Measurements from ENCODE around the gene B4GALT1.
"Not testable (repeated sequence)": the region's sequence is repeated elsewhere in the genome, so short reads cannot be mapped to it uniquely, and the experiment has no call there.

B4GALT1 gene

GRCh38 chr9:33184963-33185362 lies 17.8 kb upstream of the B4GALT1 start:
- DNase-seq (ENCODE audit: low spot score): no peak

GRCh38 chr9:33182519-33182918 lies 15.4 kb upstream of the B4GALT1 start:
- DNase-seq (ENCODE audit: low spot score): no peak

- no peak for DNase-seq (ENCODE audit: low spot score)
Observed at GRCh38 chr9:33180526-33181184, 13.5 kb upstream of the B4GALT1 start.

GRCh38 chr9:33178972-33179697 lies 12.0 kb upstream of the B4GALT1 start:
- DNase-seq (ENCODE audit: low spot score): no peak

- no peak for DNase-seq (ENCODE audit: low spot score)
Observed at GRCh38 chr9:33177639-33178038, 10.5 kb upstream of the B4GALT1 start.

- DNase-seq (ENCODE audit: low spot score): no peak
Observed at GRCh38 chr9:33177086-33177485, 9.9 kb upstream of the B4GALT1 start.

GRCh38 chr9:33175649-33176325 lies 8.7 kb upstream of the B4GALT1 start:
- DNase-seq (ENCODE audit: low spot score): no peak

- DNase-seq (ENCODE audit: low spot score): no peak
Observed at GRCh38 chr9:33172256-33173238, 5.4 kb upstream of the B4GALT1 start.

- DNase-seq (ENCODE audit: low spot score): peak; percentile 46
Observed at GRCh38 chr9:33170464-33171415, 3.6 kb upstream of the B4GALT1 start.

GRCh38 chr9:33168941-33169544 lies 1.9 kb upstream of the B4GALT1 start:
- no peak for DNase-seq (ENCODE audit: low spot score)

- no peak for DNase-seq (ENCODE audit: low spot score)
Observed at GRCh38 chr9:33167972-33168461, 881 bp upstream of the B4GALT1 start.

- DNase-seq (ENCODE audit: low spot score): no peak
Observed at GRCh38 chr9:33166231-33167083, 679 bp downstream of the B4GALT1 start.

GRCh38 chr9:33165263-33166151 lies 1.6 kb downstream of the B4GALT1 start:
- peak; percentile 81 for DNase-seq (ENCODE audit: low spot score)

- not testable (repeated sequence) for DNase-seq (ENCODE audit: low spot score)
Observed at GRCh38 chr9:33164921-33165262, 2.2 kb downstream of the B4GALT1 start.

GRCh38 chr9:33164138-33164809 lies 2.9 kb downstream of the B4GALT1 start:
- DNase-seq (ENCODE audit: low spot score): no peak

- DNase-seq (ENCODE audit: low spot score): no peak
Observed at GRCh38 chr9:33163433-33164137, 3.6 kb downstream of the B4GALT1 start.

GRCh38 chr9:33162721-33163311 lies 4.3 kb downstream of the B4GALT1 start:
- no peak for DNase-seq (ENCODE audit: low spot score)
